Measurements from ENCODE around the gene CYBC1. TPM values are rescaled to one million over a fixed set of nuclear protein-coding genes. Genes with fewer than 3 reads are reported as not detected.

The CYBC1 gene
- polyA plus RNA-seq, 1 donor (not counting 4 experiments of a cell fraction or from before 2014, with no cell fraction given) = 30.2 TPM

DNA sequence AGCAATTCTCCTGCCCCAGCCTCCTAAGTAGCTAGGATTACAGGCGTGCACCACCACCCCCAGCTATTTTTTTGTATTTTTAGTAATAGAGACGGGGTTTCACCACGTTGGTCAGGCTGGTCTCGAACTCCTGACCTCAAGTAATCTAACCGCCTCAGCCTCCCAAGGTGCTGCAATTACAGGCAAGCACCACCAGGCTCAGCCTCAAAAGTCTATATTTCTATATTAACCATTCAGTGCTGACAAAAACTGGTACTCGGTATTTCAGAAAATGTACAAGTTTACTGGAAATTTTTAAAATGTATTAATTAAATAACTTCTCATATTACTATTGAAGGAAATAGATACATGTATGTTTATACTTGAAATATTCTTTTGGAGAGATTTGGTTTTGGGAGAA is 33.8 kb downstream of the CYBC1 start:
- no peak overlapping the region for H2AFZ ChIP-seq (ENCODE audit: control insufficient read depth, low read length)
- H3K27me3 ChIP-seq (ENCODE audit: control insufficient read depth, extremely low read depth, insufficient read depth, low read length) = no peaks in the 10 kb centered on the region
- H3K4me3 ChIP-seq (ENCODE audit: control insufficient read depth in 2 of 3, extremely low read depth in 1 of 3, insufficient read depth in 2 of 3, low read depth in 1 of 3, low read length in 3 of 3) = no peak overlapping the region
- FAIRE-seq = no peak
- peaks cover 9% of the 10 kb centered on the region for H4K20me1 ChIP-seq (ENCODE audit: control insufficient read depth, extremely low read depth, insufficient read depth, low read length)
- H3K9me1 ChIP-seq (ENCODE audit: control insufficient read depth, extremely low read depth, insufficient read depth, low read length) = no peaks in the 10 kb centered on the region
- peaks cover 4% of the 10 kb centered on the region for H3K79me2 ChIP-seq (ENCODE audit: control insufficient read depth, insufficient read depth, low read length)
- DNase-seq (ENCODE audit: low read depth, low spot score) = no peak
- peaks cover 16% of the 10 kb centered on the region for H3K4me1 ChIP-seq (ENCODE audit: control insufficient read depth, extremely low read depth, insufficient read depth, low read length)
- no peak overlapping the region for H3K9ac ChIP-seq (ENCODE audit: control insufficient read depth, extremely low read depth, insufficient read depth, low read length)
- no peaks in the 10 kb centered on the region for H3K9me3 ChIP-seq (ENCODE audit: control insufficient read depth, low read depth, low read length)
- H3K27ac ChIP-seq (ENCODE audit: control insufficient read depth, insufficient read depth, low read length) = no peak overlapping the region
- peaks cover 0 to 3% of the 10 kb centered on the region in 2 experiments for H3K36me3 ChIP-seq (ENCODE audit: control insufficient read depth in 2 of 2, extremely low read depth in 1 of 2, insufficient read depth in 2 of 2, low read length in 2 of 2)
- dilution Hi-C loops (cut with MboI; ENCODE audit: extremely low pct_ligation_motif_present, low sequenced_read_pairs) = no loop called here
- no peak for TF ChIP-seq EZH2 (IDR thresholded peaks at IDR 0.05; ENCODE audit: low read length)
- TF ChIP-seq, protein P1, sequence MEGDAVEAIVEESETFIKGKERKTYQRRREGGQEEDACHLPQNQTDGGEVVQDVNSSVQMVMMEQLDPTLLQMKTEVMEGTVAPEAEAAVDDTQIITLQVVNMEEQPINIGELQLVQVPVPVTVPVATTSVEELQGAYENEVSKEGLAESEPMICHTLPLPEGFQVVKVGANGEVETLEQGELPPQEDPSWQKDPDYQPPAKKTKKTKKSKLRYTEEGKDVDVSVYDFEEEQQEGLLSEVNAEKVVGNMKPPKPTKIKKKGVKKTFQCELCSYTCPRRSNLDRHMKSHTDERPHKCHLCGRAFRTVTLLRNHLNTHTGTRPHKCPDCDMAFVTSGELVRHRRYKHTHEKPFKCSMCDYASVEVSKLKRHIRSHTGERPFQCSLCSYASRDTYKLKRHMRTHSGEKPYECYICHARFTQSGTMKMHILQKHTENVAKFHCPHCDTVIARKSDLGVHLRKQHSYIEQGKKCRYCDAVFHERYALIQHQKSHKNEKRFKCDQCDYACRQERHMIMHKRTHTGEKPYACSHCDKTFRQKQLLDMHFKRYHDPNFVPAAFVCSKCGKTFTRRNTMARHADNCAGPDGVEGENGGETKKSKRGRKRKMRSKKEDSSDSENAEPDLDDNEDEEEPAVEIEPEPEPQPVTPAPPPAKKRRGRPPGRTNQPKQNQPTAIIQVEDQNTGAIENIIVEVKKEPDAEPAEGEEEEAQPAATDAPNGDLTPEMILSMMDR (optimal IDR thresholded peaks at IDR 0.05 in 1 of 3, IDR thresholded peaks at IDR 0.05 in 1 of 3, conservative IDR thresholded peaks at IDR 0.05 in 1 of 3; ENCODE audit: extremely low read depth in 1 of 3, insufficient read depth in 2 of 3, low read length in 3 of 3) = no peak
- no peak overlapping the region for H3K4me2 ChIP-seq (ENCODE audit: control insufficient read depth, extremely low read depth, insufficient read depth, low read depth, low read length)

DNA sequence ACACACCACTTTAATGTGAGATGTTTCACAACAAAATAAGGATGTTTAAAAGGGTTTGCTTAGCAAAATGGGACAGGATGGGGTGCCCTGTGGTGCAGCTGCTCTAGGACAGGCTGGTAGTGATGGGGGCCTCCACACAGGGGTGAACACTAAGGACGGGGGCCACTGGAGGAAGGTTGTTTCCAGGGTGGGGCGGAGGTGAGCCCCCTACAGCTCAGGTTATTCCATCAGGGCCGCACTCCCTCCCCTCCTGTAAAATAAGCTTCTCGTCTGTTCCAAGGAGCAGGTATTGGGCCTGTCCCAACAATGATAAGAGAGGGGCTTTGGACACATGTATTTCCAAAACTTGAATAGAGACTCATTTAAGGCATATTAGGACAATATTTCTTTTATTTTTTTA is 34.3 kb downstream of the CYBC1 start:
- H3K9ac ChIP-seq (ENCODE audit: control insufficient read depth, extremely low read depth, insufficient read depth, low read length) = no peak overlapping the region
- DNase-seq (ENCODE audit: low read depth, low spot score) (no peak), FAIRE-seq (no peak)
- no peaks in the 10 kb centered on the region for H3K27me3 ChIP-seq (ENCODE audit: control insufficient read depth, extremely low read depth, insufficient read depth, low read length)
- H3K79me2 ChIP-seq (ENCODE audit: control insufficient read depth, insufficient read depth, low read length) = peaks cover 4% of the 10 kb centered on the region
- H3K4me1 ChIP-seq (ENCODE audit: control insufficient read depth, extremely low read depth, insufficient read depth, low read length) = peaks cover 16% of the 10 kb centered on the region
- no peak overlapping the region for H2AFZ ChIP-seq (ENCODE audit: control insufficient read depth, low read length)
- H3K9me3 ChIP-seq (ENCODE audit: control insufficient read depth, low read depth, low read length) = no peaks in the 10 kb centered on the region
- TF ChIP-seq, protein P1 (optimal IDR thresholded peaks at IDR 0.05 in 1 of 3, IDR thresholded peaks at IDR 0.05 in 1 of 3, conservative IDR thresholded peaks at IDR 0.05 in 1 of 3; ENCODE audit: extremely low read depth in 1 of 3, insufficient read depth in 2 of 3, low read length in 3 of 3) = no peak
- TF ChIP-seq EZH2 (IDR thresholded peaks at IDR 0.05; ENCODE audit: low read length) = no peak
- peaks cover 9% of the 10 kb centered on the region for H4K20me1 ChIP-seq (ENCODE audit: control insufficient read depth, extremely low read depth, insufficient read depth, low read length)
- H3K9me1 ChIP-seq (ENCODE audit: control insufficient read depth, extremely low read depth, insufficient read depth, low read length) = no peaks in the 10 kb centered on the region
- dilution Hi-C loops (cut with MboI; ENCODE audit: extremely low pct_ligation_motif_present, low sequenced_read_pairs) = no loop called here
- no peak overlapping the region for H3K4me2 ChIP-seq (ENCODE audit: control insufficient read depth, extremely low read depth, insufficient read depth, low read depth, low read length)
- H3K36me3 ChIP-seq (ENCODE audit: control insufficient read depth in 2 of 2, extremely low read depth in 1 of 2, insufficient read depth in 2 of 2, low read length in 2 of 2) = peaks cover 0 to 3% of the 10 kb centered on the region in 2 experiments
- H3K27ac ChIP-seq (ENCODE audit: control insufficient read depth, insufficient read depth, low read length) = no peak overlapping the region
- H3K4me3 ChIP-seq (ENCODE audit: control insufficient read depth in 2 of 3, extremely low read depth in 1 of 3, insufficient read depth in 2 of 3, low read depth in 1 of 3, low read length in 3 of 3) = no peak overlapping the region

Measured in keratinocyte (primary cell).